KG1 (cell line): ENCODE data around the gene MAPKAPK3.

Source experiments
- DNase-seq: peaks from one replicate; lab custom pipeline; 2025; lab: John Stamatoyannopoulos, UW

Gene MAPKAPK3

GRCh38 chr3:50617096-50617791 is at the start of gene MAPKAPK3:
TSS of gene MAPKAPK3 (plus strand) at chr3:50617151. CDS start at chr3:50617566, 415 bp downstream.
- no peak for DNase-seq

GRCh38 chr3:50567386-50568167 is 49.4 kb upstream of the MAPKAPK3 start, which contains the start of gene C3orf18:
TSS of gene C3orf18 (minus strand) at chr3:50567747. CDS start at chr3:50565699, 2,048 bp downstream.
- DNase-seq: no peak

DNA sequence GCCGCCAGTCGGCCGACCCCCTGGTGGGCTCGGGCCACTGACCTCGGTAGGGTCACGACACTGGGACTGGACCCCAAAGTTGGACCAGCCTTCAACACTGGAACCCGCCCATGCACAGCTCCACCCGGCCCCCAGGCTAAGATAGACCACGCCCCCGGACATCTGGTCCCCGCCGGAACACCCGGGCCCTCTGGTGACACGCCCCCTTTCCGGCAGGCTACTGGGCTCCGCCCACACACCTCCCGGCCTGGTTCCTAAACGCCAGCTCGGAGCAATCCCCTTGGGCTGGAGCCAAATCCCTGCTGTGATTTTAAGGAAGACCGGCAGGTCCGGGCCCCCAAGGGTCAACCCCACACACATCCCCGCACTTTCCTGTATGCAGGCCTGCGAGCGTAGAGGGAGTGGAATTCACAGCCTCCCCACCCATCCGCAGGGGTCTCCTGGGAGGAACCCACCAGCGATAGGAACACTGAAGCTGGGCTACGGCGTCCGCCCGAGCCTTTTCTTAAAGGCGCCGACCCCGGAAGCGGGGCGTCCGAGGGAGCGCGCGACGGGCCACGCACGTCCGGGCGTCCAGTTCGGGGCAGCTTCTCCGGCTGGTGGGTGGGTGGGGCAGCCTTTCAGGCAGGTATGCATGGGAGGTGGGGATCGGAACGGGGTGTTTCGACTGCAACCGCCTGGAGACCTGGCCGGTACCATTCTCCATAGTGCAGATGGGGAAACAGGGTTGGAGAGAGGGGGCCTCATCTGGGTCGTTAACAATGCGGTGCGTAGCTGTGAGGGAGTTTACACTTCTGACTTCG is 47.8 kb upstream of the MAPKAPK3 start, which contains the start of gene HEMK1:
Gene HEMK1 (plus strand): TSS at position 576 of the 803 bp plus-strand sequence. CDS start 1,583 bp downstream, outside the sequence.
- DNase-seq: peak; percentile 89

GRCh38 chr3:50570508-50571279 is 46.3 kb upstream of the MAPKAPK3 start:
- DNase-seq: no peak

- no peak for DNase-seq
Measured at GRCh38 chr3:50571486-50571885, 45.5 kb upstream of the MAPKAPK3 start.

DNA sequence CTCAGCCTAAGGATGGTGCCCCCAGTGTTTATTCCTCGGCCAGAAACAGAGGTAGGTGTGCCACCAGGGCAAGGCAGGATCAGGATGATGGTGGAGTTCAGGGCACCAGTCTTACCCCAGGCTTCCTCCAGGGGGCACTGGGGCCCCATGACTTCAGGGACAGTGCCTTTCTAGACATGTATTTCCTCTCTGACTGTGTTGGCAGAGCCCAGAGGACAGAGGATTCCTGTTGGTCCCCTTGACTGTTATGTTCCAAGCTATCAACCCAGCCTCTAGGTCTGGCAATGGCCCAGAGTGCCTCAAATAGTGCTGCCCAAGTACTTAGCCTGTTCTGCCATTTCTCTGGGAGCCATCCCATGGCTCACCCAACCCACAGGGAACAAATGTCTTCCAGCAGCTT is 44.8 kb upstream of the MAPKAPK3 start:
- DNase-seq: peak; percentile 22

DNA sequence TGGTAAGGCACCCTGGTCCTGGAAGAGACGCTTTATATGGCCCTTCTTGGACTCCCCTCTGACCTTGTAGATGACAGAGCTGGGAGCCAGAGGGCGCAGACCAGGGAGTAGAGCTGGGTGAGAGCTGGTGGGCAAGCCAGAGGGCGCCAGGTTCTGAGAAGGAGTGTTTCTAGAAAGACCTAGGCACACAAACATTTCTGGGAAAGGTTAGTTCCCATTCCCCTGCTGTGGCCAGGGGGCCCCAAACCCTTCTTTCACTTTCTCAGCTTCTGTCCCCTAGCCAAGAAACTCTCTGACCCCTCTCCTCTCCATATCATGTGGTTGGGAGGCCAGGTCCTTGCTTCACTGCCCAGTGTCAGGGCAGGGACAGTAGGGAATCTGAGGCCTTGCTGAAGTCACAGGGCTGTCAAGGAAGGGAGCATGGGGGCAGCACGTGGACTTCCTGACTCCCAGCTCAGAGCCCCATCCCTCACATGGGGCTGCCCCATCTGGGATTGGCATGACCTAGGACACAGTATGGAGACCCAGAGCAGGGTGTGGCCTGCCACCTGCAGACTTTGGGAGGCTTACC is 44.1 kb upstream of the MAPKAPK3 start:
- DNase-seq: no peak

- no peak for DNase-seq
Measured at GRCh38 chr3:50573566-50574443, 43.1 kb upstream of the MAPKAPK3 start.

- DNase-seq: no peak
Measured at GRCh38 chr3:50574444-50574831, 42.5 kb upstream of the MAPKAPK3 start.

GRCh38 chr3:50575372-50575771 is 41.6 kb upstream of the MAPKAPK3 start:
- no peak for DNase-seq

GRCh38 chr3:50577348-50577747 is 39.6 kb upstream of the MAPKAPK3 start:
- no peak for DNase-seq

DNA sequence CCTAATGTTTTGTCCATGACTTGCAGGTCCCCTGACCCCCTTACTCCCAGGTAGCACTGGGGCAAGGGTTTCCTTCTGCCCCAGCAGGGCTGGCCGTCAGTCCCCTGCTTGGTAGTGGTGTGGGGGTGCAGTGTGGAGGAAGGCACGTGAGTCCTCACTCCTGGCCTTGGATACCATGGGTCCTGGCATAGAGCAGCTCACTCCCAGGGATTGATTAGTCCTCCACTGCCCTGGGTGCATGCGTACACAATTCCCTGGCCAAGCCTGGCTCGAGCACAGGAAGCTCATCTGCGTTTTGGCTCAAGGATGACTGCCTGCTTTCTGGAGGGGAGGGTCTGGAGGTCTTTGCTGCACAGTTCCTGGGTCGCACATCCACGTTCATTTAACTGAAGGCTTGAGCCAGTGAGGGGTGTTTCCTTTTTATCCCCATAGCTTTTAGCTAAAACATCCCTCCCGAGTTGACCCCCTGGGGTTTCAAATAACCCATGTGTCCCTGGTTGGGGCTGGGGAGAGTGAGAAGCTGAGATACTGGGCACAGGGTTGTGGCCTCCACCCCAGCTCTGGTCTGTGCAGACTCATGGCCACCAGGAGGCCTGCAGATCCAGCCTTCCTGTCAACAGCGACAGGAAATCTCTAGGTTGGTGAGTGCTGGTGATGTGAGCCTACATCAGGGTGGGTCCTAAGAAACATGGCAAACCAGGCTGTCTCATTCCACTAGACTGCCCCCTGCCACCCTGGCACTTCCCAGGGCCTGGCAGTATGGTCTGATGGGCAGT is 36.1 kb upstream of the MAPKAPK3 start:
- DNase-seq: no peak

- DNase-seq: no peak
Measured at GRCh38 chr3:50581459-50581842, 35.5 kb upstream of the MAPKAPK3 start.

GRCh38 chr3:50582083-50582482 is 34.9 kb upstream of the MAPKAPK3 start:
- no peak for DNase-seq

- no peak for DNase-seq
Measured at GRCh38 chr3:50583897-50584296, 33.1 kb upstream of the MAPKAPK3 start.

GRCh38 chr3:50584391-50584790 is 32.6 kb upstream of the MAPKAPK3 start:
- no peak for DNase-seq

- no peak for DNase-seq
Measured at GRCh38 chr3:50585919-50586762, 30.8 kb upstream of the MAPKAPK3 start.

GRCh38 chr3:50586763-50587070 is 30.2 kb upstream of the MAPKAPK3 start:
- DNase-seq: no peak

GRCh38 chr3:50587373-50587772 is 29.6 kb upstream of the MAPKAPK3 start:
- no peak for DNase-seq
